Ammon's horn (tissue), 1 donor: ENCODE data around the gene PLEKHM3.

Experiments
- DNase-seq: peaks from one replicate; pipeline ENCODE4 v3.0.0-alpha.2; 2016; ENCODE audit warnings: low spot score

PLEKHM3 gene

DNA sequence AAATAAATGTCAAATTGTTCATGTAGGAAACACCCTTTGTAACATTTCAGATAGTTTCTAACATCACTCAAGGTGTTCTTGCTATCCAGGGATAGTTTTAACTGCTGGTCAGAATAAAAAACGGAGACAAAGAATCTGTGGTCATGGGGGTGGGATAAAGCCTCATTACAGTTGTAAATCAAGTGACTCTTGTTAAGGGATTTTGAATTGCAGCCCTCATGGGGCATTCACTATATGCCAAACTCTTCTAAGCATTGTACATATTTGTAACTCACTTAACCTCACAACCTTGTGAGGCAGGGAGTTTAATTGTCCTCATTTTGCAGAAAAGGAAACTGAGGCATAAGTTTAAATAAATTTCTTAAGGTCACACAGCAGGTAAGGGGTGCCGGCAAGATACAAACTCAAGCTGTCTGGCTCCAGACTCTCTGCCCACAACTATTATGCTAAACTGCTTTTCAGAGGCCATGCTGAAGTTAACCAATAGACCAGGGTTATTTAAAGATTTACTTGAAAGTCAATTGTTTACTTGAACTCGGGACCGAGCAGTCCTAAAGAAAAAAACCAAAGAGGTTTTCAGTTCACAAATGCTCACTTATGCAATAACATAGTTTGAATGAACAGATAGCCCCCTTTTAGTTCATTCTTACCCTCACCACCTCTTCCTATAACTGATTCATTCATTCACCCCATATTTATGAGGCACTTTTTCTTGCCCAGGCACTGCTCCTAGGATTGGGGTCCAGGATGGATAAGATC, 134.1 kb downstream of the PLEKHM3 start:
- no peak for DNase-seq

- no peak for DNase-seq
Observed at GRCh38 chr2:207887500-207887899, 137.8 kb downstream of the PLEKHM3 start.

- DNase-seq, result no peak
Observed at GRCh38 chr2:207885010-207885409, 140.3 kb downstream of the PLEKHM3 start.

- no peak for DNase-seq
Observed at GRCh38 chr2:207884127-207884526, 141.2 kb downstream of the PLEKHM3 start.

GRCh38 chr2:207883002-207883780, 142.1 kb downstream of the PLEKHM3 start:
- no peak for DNase-seq

DNA sequence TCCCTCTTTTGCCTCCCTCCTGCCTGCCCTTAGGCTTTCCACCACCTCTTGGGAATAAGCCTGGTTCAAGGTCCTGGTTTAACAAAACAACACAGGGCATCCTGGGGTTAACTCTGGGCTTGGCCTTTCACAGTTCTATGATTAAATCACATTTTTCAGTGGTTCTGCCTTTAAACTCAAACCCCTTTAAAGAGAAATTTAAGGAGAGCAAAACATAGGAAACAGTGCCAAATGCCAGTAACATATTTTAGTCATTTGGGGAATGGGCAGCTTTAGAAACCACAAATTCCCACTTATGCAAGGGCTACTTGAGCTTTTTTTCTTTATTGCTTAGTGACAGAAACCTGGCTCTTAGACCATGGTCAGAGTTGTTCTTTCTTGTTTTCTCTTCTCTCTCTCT, 143.4 kb downstream of the PLEKHM3 start:
- no peak for DNase-seq

DNA sequence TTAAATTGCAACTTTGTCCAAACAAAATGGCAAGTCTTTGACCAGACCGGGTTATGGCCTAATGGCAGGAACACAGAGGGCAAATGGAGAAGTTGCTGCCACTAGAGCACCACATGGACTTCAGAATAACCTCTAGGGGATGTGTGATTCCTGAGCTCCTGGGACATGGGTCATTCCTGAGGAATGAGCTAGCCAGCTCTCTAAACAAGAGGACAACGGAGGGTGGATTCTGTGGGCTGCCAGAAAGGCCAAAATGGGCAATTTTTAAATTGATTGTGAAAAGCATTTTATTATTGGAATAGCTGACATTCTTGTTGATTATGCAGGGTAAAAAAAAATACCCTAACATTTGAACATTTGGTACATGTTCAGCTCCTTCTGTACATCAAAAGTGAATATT, 145.8 kb downstream of the PLEKHM3 start:
- no peak for DNase-seq

DNA sequence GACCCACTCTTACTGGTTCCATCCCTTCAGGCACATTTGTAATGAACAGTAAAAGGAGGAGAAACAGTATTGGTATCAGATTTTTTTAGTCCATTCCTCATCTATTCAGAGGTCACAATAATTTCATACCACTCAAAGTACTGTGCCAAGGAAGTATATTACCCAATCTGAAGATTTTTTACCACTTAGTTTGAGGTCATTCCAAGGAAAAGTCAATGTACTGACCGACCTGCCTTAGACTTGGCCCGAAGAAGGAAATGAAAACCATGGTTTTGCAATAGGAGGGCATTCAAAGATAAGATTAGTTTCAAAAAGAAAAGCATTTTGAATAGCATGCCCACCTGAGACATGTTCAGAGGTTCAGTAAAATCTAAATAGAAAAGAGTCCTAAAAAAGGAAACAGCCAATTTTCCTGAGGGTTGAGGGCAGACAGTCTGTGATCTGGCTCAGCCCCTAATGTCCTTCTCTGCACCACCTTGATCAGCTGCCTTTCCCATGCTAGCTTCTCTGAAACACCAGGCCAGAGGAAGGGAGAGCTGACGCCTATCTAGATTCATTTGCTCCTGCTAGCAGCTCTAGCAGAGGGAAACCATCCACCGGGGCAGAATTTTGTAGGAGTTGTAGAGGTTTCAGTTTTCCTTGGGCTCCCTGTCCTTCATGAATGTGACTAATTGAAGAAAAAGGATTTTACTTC, 148.3 kb downstream of the PLEKHM3 start:
- no peak for DNase-seq

- no peak for DNase-seq
Observed at GRCh38 chr2:207875473-207876212, 149.7 kb downstream of the PLEKHM3 start.

GRCh38 chr2:207873794-207874193, 151.5 kb downstream of the PLEKHM3 start:
- no peak for DNase-seq

GRCh38 chr2:207871911-207872310, 153.4 kb downstream of the PLEKHM3 start:
- no peak for DNase-seq

DNA sequence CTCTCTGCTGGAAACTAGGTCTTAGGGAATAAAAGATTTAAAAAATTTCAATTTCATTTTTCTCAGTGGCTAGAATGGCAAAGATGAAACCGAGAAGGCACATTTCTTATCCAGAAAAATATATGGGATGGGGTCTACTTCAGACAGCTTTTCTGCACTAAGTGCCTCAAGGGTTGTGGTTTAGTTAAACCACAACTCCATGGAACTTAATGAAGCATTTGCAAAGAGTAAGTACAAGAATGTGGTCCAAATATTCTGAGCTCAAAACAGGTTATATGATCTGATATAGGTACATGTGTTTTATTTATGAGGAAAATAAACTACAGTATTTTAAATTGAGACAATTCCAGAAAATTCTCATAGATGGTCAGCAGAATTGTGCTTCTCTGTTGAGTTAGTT, 153.8 kb downstream of the PLEKHM3 start:
- no peak for DNase-seq

DNA sequence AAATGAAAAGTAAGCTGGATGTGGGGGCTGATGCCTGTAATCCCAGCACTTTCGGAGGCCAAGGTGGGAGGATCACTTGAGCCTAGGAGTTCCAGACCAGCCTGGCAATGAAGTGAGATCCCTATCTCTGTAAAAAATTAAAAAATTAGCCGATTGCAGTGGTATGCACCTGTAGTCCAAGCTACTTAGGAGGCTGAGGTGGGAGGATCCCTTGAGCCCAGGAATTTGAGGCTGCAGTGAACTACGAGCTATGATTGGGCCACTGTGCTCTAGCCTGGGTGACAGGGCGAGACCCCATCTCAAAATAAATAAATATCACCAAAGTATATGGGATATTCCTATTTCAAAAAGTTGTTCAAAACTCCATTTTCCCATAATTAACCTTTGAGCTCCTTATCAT, 154.5 kb downstream of the PLEKHM3 start:
- DNase-seq, result no peak

GRCh38 chr2:207869784-207870778, 155.2 kb downstream of the PLEKHM3 start:
- DNase-seq, result no peak

DNA sequence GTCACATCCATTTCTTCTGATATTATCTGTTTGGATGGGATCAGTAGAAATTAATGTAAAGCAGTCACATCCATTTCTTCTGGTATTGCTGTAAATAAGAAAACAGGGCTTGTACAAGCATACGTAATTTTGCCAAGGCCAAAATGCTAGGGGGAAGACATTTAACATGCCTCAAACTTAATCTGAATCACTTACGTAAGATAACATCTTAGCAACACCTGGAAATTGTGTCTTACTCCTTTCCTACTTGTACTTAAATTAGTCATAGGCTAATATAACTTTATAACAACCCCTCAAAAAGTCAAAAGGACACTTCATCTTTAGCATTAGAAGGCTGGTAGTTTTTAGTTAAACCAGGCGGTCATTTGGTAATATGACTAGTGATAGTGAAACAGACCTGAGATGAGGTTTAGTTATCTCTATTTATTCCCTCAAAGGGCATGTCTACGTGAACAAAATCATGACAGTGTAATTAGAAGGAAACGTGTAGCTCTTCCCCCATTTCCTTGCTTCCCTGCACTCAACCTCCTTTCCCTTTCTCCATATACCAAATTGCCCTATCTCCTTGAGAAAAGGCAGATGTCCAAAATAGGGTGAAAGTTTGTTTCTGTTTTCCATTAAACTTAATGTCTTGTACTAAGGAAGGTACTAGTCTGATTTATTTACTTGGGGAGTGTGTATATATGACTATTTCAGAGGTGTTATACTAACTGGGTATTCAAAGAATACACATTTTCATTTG, 156.3 kb downstream of the PLEKHM3 start:
- no peak for DNase-seq

DNA sequence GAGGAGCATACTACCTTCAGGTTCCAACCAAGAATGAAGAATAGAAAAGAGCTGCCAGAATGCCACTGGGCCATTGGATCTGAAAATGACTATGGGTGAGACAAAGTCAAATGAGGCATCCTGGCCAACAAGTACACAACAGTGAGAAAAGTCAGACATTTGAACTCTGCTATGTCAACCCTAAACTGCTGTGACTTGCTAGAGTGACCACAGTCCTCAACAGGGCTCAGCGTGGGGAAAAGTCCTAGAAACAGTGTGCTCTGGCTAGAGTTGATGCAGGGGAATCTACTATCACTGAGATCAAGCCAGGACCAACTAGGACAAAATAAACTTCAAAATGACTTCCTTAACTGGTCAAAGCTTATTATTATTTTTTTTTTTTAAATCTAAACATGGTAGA, 157.4 kb downstream of the PLEKHM3 start:
- no peak for DNase-seq

DNA sequence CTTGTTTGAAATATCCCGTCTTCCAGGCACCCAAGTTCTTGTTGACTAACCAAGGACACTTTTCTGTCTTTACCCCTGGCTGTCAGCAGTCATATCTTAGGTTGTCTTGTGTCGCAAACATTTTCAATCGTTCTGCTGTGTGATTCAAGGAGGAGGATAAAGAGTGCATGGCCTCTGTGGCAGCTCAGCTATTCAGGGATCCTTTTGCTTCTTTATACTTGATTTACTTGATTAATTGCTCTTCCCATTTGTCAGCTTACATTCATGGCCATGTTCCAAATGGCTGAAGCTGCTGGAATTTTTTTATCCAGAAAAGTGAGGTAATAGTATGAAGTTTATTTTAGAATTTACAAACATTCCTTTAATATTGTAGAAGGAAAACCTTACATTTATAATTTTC, 158.3 kb downstream of the PLEKHM3 start:
- DNase-seq, result no peak

DNA sequence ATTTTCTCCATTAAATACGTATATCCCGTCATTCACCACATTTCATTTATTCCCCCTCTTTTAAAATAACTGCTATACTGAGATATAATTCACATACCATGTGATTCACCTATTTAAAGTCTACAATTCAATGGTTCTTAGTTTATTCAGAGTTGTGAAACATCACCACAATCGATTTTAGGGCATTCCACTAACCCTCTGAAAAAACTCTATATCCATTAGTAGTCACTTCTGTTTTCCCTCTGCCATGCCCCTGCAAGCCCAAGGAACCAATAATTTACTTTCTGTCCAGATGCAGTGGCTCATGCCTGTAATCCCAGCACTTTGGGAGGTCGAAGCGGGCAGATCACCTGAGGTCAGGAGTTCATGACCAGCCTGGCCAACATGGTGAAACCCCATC, 160.1 kb downstream of the PLEKHM3 start:
- no peak for DNase-seq

GRCh38 chr2:207863345-207863744, 162.0 kb downstream of the PLEKHM3 start:
- DNase-seq, result no peak

GRCh38 chr2:207861789-207862188, 163.5 kb downstream of the PLEKHM3 start:
- no peak for DNase-seq
